Right ventricle myocardium superior (tissue), 1 donor: ENCODE measurements around the gene SPON1. TPM values are rescaled to one million over a fixed set of nuclear protein-coding genes. Genes with fewer than 3 reads are reported as not detected.
"Not testable (repeated sequence)": the region's sequence is repeated elsewhere in the genome, so short reads cannot be mapped to it uniquely, and the experiment has no call there.

Experiments
- ATAC-seq: fragments of 200-7000 bp; cut with Tn5 transposase; one replicate; pipeline ENCODE4 v1.9.1; 2020; ENCODE audit warnings: mild to moderate bottlenecking; ENCODE audit not compliant: poor library complexity
- DNase-seq: peaks from one replicate; pipeline ENCODE4 v3.0.0-alpha.2; 2020
- intact Hi-C: fragments of 100-400 bp; cut with DNase I; formaldehyde crosslinking; loops from one replicate; pipeline ENCODE4 v1.11.2; 2022
- total RNA-seq: library from RNA; stranded (reverse); fragmentation: NEBNext Ultra II Directional; extraction: Animal tissue kit (Norgen Biotek cat#: 25700); gene quantifications from one replicate; pipeline ENCODE4 v1.2.1, GENCODE V29; 2021
- donor health status: DM: no; HTN: yes; CAD: no; lungs with severe emphysema.

Gene SPON1
- total RNA-seq, 1 donor from 2014 or later = 3.0 TPM

- ATAC-seq (no peak), DNase-seq (no peak)
- intact Hi-C loops = no loop called here
These were observed 280.2 kb downstream of the SPON1 start for GRCh38 chr11:14242733-14243132.

GRCh38 chr11:14244926-14245325, 282.4 kb downstream of the SPON1 start:
- DNase-seq (no peak), ATAC-seq (no peak)
- intact Hi-C loops = loop anchor here (5.0 kb wide), 1 partner anchor 468 kb away; no protein-coding TSS in a partner anchor

GRCh38 chr11:14245444-14245843, 282.9 kb downstream of the SPON1 start:
- DNase-seq (no peak), ATAC-seq (no peak)
- intact Hi-C loops = loop anchor here (5.0 kb wide), 1 partner anchor 468 kb away; no protein-coding TSS in a partner anchor

- DNase-seq = no peak
- intact Hi-C loops = loop anchor here (2.0 to 5.0 kb wide), 2 partner anchors 292 to 471 kb away; no protein-coding TSS in a partner anchor
- peak; percentile 58 for ATAC-seq
These were observed 286.1 kb downstream of the SPON1 start for GRCh38 chr11:14248580-14248981.

GRCh38 chr11:14249121-14249963, 286.8 kb downstream of the SPON1 start:
- intact Hi-C loops = loop anchor here (2.0 to 5.0 kb wide), 2 partner anchors 293 to 472 kb away; no protein-coding TSS in a partner anchor
- no peak for DNase-seq
- ATAC-seq = peak; percentile 79

- no peak for DNase-seq
- ATAC-seq = no peak
- intact Hi-C loops = no loop called here
These were observed 289.2 kb downstream of the SPON1 start for GRCh38 chr11:14251754-14252153.

GRCh38 chr11:14252501-14252900, 290.0 kb downstream of the SPON1 start:
- DNase-seq, ATAC-seq, intact Hi-C loops: not testable (repeated sequence)

GRCh38 chr11:14253421-14253820, 290.9 kb downstream of the SPON1 start:
- ATAC-seq (no peak), DNase-seq (no peak)
- intact Hi-C loops = no loop called here

- no peak for DNase-seq
- ATAC-seq = peak; percentile 20
- intact Hi-C loops = no loop called here
These were observed 291.3 kb downstream of the SPON1 start for GRCh38 chr11:14253840-14254239.

GRCh38 chr11:14254533-14255237, 292.2 kb downstream of the SPON1 start:
- DNase-seq = no peak
- intact Hi-C loops = no loop called here
- no peak for ATAC-seq

- DNase-seq = no peak
- intact Hi-C loops = no loop called here
- no peak for ATAC-seq
These were observed 292.7 kb downstream of the SPON1 start for GRCh38 chr11:14255238-14255534.

GRCh38 chr11:14258221-14258935, 295.9 kb downstream of the SPON1 start:
- DNase-seq = no peak
- no peak for ATAC-seq
- intact Hi-C loops = no loop called here

- no peak for DNase-seq
- ATAC-seq = no peak
- intact Hi-C loops = no loop called here
These were observed 296.8 kb downstream of the SPON1 start for GRCh38 chr11:14259186-14259784.

- intact Hi-C loops = no loop called here
- DNase-seq (no peak), ATAC-seq (no peak)
These were observed 297.4 kb downstream of the SPON1 start for GRCh38 chr11:14259878-14260277.

- no peak for DNase-seq
- ATAC-seq = peak; percentile 40
- intact Hi-C loops = no loop called here
These were observed 298.5 kb downstream of the SPON1 start for GRCh38 chr11:14261066-14261465.

GRCh38 chr11:14262271-14262846, 299.8 kb downstream of the SPON1 start:
- intact Hi-C loops = no loop called here
- ATAC-seq = no peak

GRCh38 chr11:14264966-14265365, 302.4 kb downstream of the SPON1 start:
- intact Hi-C loops = no loop called here
- no peak for ATAC-seq
- no peak for DNase-seq

More at GRCh38 chr11:14262271-14262846, 299.8 kb downstream of the SPON1 start:
- no peak for DNase-seq

GRCh38 chr11:14266622-14267021, 304.1 kb downstream of the SPON1 start:
- ATAC-seq (no peak), DNase-seq (no peak)
- intact Hi-C loops = no loop called here
